GM12878 (cell line): ENCODE data around the gene PIK3C3. TPM values are rescaled to one million over a fixed set of nuclear protein-coding genes. Genes with fewer than 3 reads are reported as not detected.

Experiments used
- ATAC-seq: fragments of 200-7000 bp; cut with Tn5 transposase; 3 replicates; pipeline ENCODE4 v1.9.1; 2020; ENCODE audit warnings: mild to moderate bottlenecking, moderate library complexity
- BruUV-seq: library from RNA; stranded (reverse); fragments of 400-500 nt; replicated peaks from 2 replicates; lab custom pipeline; 2021; lab: Mats Ljungman, UMichigan
- CTCF ChIA-PET: fragments of 300-600 bp; sonication (Branson Sonifier 250); formaldehyde crosslinking; extraction: SDS; loops from one replicate; lab custom pipeline; 2021; ENCODE audit warnings: inconsistent platforms; lab: Yijun Ruan, JAX
- POLR2A ChIA-PET: fragments of 350-600 bp; formaldehyde crosslinking; extraction: SDS; loops from one replicate; lab custom pipeline; 2021; ENCODE audit warnings: inconsistent platforms; lab: Charles Lee
- RAD21 ChIA-PET: fragments of 300-600 bp; sonication (Branson Sonifier 250); formaldehyde crosslinking; loops from one replicate; lab custom pipeline; 2023; ENCODE audit warnings: antibody characterized with exemption; ENCODE audit not compliant: unreplicated experiment; lab: Charles Lee
- SMC1A ChIA-PET: fragments of 300-600 bp; sonication (Branson Sonifier 250); formaldehyde crosslinking; loops from one replicate; lab custom pipeline; 2023; ENCODE audit not compliant: unreplicated experiment, uncharacterized antibody; lab: Charles Lee
- DNase-seq: peaks from one replicate; pipeline ENCODE4 v3.0.0-alpha.2; 2011; ENCODE audit warnings: low read depth, low spot score
- FAIRE-seq: peaks from 3 replicates; lab custom pipeline; 2011; peaks lifted over from hg19 to GRCh38; lab: Jason Lieb, UNC
- H2AFZ ChIP-seq: 2 replicates; pipeline ENCODE4 v1.6.0; 2011; ENCODE audit warnings: low read depth, low read length, control low read depth; ENCODE audit not compliant: control insufficient read depth
- H3K27ac ChIP-seq: 2 replicates; pipeline ENCODE4 v1.5.1; 2011; ENCODE audit warnings: control low read depth; ENCODE audit not compliant: control insufficient read depth, insufficient read depth
- H3K27me3 ChIP-seq, 2 experiments: replicated peaks in 1 of 2; 2 replicates each; pipeline versions ENCODE4 v1.6.0 to v1.6.1; 2011; ENCODE audit warnings: low read length in 1 of 2; ENCODE audit not compliant: control insufficient read depth in 2 of 2, insufficient read depth in 2 of 2
- H3K36me3 ChIP-seq, 2 experiments: 2 replicates each; pipeline ENCODE4 v1.5.1; 2011; ENCODE audit warnings: low read length in 1 of 2; ENCODE audit not compliant: control insufficient read depth in 2 of 2, insufficient read depth in 2 of 2
- H3K4me1 ChIP-seq: 2 replicates; pipeline ENCODE4 v1.6.1; 2011; ENCODE audit warnings: mild to moderate bottlenecking, low read length, moderate library complexity, mixed read lengths; ENCODE audit not compliant: control insufficient read depth, insufficient read depth
- H3K4me2 ChIP-seq: 2 replicates; pipeline ENCODE4 v1.6.0; 2011; ENCODE audit warnings: control low read depth; ENCODE audit not compliant: control insufficient read depth, insufficient read depth
- H3K4me3 ChIP-seq: fragments of 200-600 bp; sonication (generic); 2 replicates; pipeline ENCODE4 v1.5.1; 2016
- H3K79me2 ChIP-seq: 2 replicates; pipeline ENCODE4 v1.6.0; 2011; ENCODE audit warnings: low read length; ENCODE audit not compliant: control insufficient read depth, insufficient read depth
- H3K9ac ChIP-seq: 2 replicates; pipeline ENCODE4 v1.8.0; 2011; ENCODE audit warnings: low read length, control low read depth, mixed read lengths; ENCODE audit not compliant: control insufficient read depth, insufficient read depth
- H3K9me3 ChIP-seq: replicated peaks from 3 replicates; pipeline ENCODE4 v1.5.1; 2011; ENCODE audit warnings: mild to moderate bottlenecking, low read length; ENCODE audit not compliant: control insufficient read depth, insufficient read depth
- H4K20me1 ChIP-seq: 2 replicates; pipeline ENCODE4 v1.6.0; 2011; ENCODE audit not compliant: control insufficient read depth, insufficient read depth
- CBFB ChIP-seq: IDR thresholded peaks from 2 replicates; pipeline ENCODE4 v1.6.1; 2016; ENCODE audit warnings: antibody characterized with exemption, low read depth
- CHD1 ChIP-seq: IDR thresholded peaks from 2 replicates; pipeline ENCODE4 v1.6.1; 2012; ENCODE audit warnings: low read depth, low read length, improper control_type of control experiment
- NFYB ChIP-seq: IDR thresholded peaks from 2 replicates; pipeline ENCODE4 v1.6.1; 2011; ENCODE audit warnings: low read depth, mild to moderate bottlenecking, low read length, improper control_type of control experiment, moderate library complexity; ENCODE audit not compliant: insufficient read depth
- RBBP5 ChIP-seq: fragments of 200-600 bp; sonication (generic); conservative IDR thresholded peaks from 2 replicates; pipeline ENCODE4 v1.6.1; 2016
- RCOR1 ChIP-seq: conservative IDR thresholded peaks from 2 replicates; pipeline ENCODE4 v1.6.1; 2012; ENCODE audit warnings: low read depth, low read length, improper control_type of control experiment
- SIN3A ChIP-seq: IDR thresholded peaks from 2 replicates; pipeline ENCODE4 v1.6.1; 2012; ENCODE audit warnings: low read depth, low read length, improper control_type of control experiment
- SMC3 ChIP-seq: IDR thresholded peaks from 2 replicates; pipeline ENCODE4 v1.6.1; 2011; ENCODE audit warnings: low read length, improper control_type of control experiment, borderline replicate concordance
- WRNIP1 ChIP-seq: IDR thresholded peaks from 2 replicates; pipeline ENCODE4 v1.6.1; 2011; ENCODE audit warnings: low read depth, low read length, improper control_type of control experiment, borderline replicate concordance
- WGBS: methylation state at CpG from one replicate; pipeline ENCODE4 v1.1.6; 2016; ENCODE audit warnings: low lambda C conversion rate; ENCODE audit not compliant: insufficient replicate concordance, insufficient coverage; ENCODE audit errors: missing lambda C conversion rate; 5-methylcytosine and 5-hydroxymethylcytosine counted together
- in situ Hi-C: fragments of 300-500 bp; cut with MboI; formaldehyde crosslinking; loops from 9 replicates; pipeline ENCODE4 v1.14.3; 2018; ENCODE audit warnings: mixed read lengths
- intact Hi-C: fragments of 100-400 bp; cut with micrococcal nuclease; formaldehyde crosslinking; loops from one replicate; pipeline ENCODE4 v1.14.2; 2022; ENCODE audit not compliant: unreplicated experiment
- polyA plus RNA-seq, 11 experiments: library from polyadenylated mRNA; depleted of rRNA in 4 of 11; unstranded in 6 of 11; stranded (reverse) in 5 of 11; fragments of >200 nt; fragmentation: Nextera tagmentation in 4 of 11; fragmentation: Illumina TruSeq in 1 of 11; extraction: Ambion mirVana in 4 of 11; extraction: Trizol in 1 of 11; gene quantifications; 1 replicate in 1 of 11; 2 replicates in 10 of 11; pipeline versions ENCODE4 v1.2.1 to v1.2.3, GENCODE V29; 2011 to 2016; ENCODE audit warnings: inconsistent platforms in 2 of 11, missing spikeins in 2 of 11, low read depth in 1 of 11
- total RNA-seq, 4 experiments: library from RNA; depleted of rRNA in 3 of 4; stranded (reverse); fragments of >200 nt in 3 of 4; fragmentation: Illumina TruSeq in 1 of 4; extraction: Trizol in 1 of 4; gene quantifications; 2 replicates each; pipeline versions ENCODE4 v1.2.1 to v1.2.3, GENCODE V29; 2013 to 2021
- TF ChIP-seq, protein P1 (sequence below): fragments of 450-650 bp; IDR thresholded peaks from 2 replicates; pipeline ENCODE4 v1.6.1; 2017; ENCODE audit warnings: mild to moderate bottlenecking
- TF ChIP-seq, protein P2 (sequence below): fragments of 450-650 bp; IDR thresholded peaks from 2 replicates; pipeline ENCODE4 v1.6.1; 2017; ENCODE audit warnings: low read depth, mild to moderate bottlenecking, moderate library complexity
- TF ChIP-seq, protein P3 (sequence below): fragments of 450-650 bp; IDR thresholded peaks from 2 replicates; pipeline ENCODE4 v1.6.1; 2018; ENCODE audit warnings: borderline replicate concordance, mild to moderate bottlenecking; ENCODE audit not compliant: partially characterized antibody
- TF ChIP-seq, protein P4 (sequence below): IDR thresholded peaks from 2 replicates; pipeline ENCODE4 v1.6.1; 2012; ENCODE audit warnings: low read depth, low read length, improper control_type of control experiment

The PIK3C3 gene
- total and polyA plus RNA-seq, 10 of the 15 experiments (the other 5 are each of a cell fraction or from before 2014, with no cell fraction given), result 14.4 to 131 (median 32.4) TPM

DNA sequence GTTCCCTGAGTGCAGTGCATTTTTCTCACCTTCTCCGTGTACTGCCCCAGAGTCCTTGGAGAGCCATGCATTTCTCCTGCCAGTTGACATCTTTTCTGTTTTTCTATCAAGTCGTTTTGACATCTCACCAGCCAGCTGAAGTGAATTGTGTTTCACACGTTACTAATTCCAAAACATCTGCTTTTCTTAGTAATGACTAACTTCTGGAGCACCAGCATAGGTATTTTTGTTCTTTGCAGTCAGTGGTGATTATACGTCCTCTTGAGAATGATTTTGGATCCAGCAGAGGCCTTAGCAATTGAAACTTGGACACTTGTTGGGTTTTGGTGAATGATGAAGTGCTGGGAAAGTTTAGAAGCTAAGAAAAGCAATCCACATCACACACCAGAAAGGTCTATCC, 112.5 kb downstream of the PIK3C3 start:
- Histone ChIP-seq H3K79me2 (no peaks in the 10 kb centered on the region), H2AFZ (no peak overlapping the region), H4K20me1 (no peaks in the 10 kb centered on the region), H3K4me2 (no peak overlapping the region), H3K36me3 (peaks cover 0 to 10% of the 10 kb centered on the region in 2 experiments; a peak in 2 of 4 replicates), H3K4me1 (no peaks in the 10 kb centered on the region), H3K9ac (no peak overlapping the region), H3K4me3 (no peak overlapping the region), H3K27ac (no peak overlapping the region), H3K9me3 (no peaks in the 10 kb centered on the region), H3K27me3 (no peaks in the 10 kb centered on the region)
- BruUV-seq, result no TSS peak
- ATAC-seq, result no peak
- ChIA-PET RAD21 (interaction anchor here (2.2 kb wide), 1 partner anchor 14 kb away, joined by 6 read pairs; no protein-coding TSS in a partner anchor), POLR2A (no interaction called here), SMC1A (interaction anchor here (0.8 to 1.4 kb wide), 2 partner anchors 14 kb away, joined by 3 to 4 read pairs; no protein-coding TSS in a partner anchor), CTCF (interaction anchor here (10.4 kb wide), 1 partner anchor 15 kb away, joined by 104 read pairs; no protein-coding TSS in a partner anchor)
- no peak for DNase-seq
- TF ChIP-seq CHD1 (no peak), NFYB (no peak), CBFB (no peak), RCOR1 (no peak), RBBP5 (no peak), SMC3 (no peak), WRNIP1 (no peak), SIN3A (no peak)
- TF ChIP-seq, protein P1, sequence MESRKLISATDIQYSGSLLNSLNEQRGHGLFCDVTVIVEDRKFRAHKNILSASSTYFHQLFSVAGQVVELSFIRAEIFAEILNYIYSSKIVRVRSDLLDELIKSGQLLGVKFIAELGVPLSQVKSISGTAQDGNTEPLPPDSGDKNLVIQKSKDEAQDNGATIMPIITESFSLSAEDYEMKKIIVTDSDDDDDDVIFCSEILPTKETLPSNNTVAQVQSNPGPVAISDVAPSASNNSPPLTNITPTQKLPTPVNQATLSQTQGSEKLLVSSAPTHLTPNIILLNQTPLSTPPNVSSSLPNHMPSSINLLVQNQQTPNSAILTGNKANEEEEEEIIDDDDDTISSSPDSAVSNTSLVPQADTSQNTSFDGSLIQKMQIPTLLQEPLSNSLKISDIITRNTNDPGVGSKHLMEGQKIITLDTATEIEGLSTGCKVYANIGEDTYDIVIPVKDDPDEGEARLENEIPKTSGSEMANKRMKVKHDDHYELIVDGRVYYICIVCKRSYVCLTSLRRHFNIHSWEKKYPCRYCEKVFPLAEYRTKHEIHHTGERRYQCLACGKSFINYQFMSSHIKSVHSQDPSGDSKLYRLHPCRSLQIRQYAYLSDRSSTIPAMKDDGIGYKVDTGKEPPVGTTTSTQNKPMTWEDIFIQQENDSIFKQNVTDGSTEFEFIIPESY, result no peak
- TF ChIP-seq, protein P2, sequence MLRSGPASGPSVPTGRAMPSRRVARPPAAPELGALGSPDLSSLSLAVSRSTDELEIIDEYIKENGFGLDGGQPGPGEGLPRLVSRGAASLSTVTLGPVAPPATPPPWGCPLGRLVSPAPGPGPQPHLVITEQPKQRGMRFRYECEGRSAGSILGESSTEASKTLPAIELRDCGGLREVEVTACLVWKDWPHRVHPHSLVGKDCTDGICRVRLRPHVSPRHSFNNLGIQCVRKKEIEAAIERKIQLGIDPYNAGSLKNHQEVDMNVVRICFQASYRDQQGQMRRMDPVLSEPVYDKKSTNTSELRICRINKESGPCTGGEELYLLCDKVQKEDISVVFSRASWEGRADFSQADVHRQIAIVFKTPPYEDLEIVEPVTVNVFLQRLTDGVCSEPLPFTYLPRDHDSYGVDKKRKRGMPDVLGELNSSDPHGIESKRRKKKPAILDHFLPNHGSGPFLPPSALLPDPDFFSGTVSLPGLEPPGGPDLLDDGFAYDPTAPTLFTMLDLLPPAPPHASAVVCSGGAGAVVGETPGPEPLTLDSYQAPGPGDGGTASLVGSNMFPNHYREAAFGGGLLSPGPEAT, result no peak
- TF ChIP-seq, protein P3, sequence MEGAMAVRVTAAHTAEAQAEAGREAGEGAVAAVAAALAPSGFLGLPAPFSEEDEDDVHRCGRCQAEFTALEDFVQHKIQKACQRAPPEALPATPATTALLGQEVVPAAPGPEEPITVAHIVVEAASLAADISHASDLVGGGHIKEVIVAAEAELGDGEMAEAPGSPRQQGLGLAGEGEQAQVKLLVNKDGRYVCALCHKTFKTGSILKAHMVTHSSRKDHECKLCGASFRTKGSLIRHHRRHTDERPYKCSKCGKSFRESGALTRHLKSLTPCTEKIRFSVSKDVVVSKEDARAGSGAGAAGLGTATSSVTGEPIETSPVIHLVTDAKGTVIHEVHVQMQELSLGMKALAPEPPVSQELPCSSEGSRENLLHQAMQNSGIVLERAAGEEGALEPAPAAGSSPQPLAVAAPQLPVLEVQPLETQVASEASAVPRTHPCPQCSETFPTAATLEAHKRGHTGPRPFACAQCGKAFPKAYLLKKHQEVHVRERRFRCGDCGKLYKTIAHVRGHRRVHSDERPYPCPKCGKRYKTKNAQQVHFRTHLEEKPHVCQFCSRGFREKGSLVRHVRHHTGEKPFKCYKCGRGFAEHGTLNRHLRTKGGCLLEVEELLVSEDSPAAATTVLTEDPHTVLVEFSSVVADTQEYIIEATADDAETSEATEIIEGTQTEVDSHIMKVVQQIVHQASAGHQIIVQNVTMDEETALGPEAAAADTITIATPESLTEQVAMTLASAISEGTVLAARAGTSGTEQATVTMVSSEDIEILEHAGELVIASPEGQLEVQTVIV, result no peak
- TF ChIP-seq, protein P4, sequence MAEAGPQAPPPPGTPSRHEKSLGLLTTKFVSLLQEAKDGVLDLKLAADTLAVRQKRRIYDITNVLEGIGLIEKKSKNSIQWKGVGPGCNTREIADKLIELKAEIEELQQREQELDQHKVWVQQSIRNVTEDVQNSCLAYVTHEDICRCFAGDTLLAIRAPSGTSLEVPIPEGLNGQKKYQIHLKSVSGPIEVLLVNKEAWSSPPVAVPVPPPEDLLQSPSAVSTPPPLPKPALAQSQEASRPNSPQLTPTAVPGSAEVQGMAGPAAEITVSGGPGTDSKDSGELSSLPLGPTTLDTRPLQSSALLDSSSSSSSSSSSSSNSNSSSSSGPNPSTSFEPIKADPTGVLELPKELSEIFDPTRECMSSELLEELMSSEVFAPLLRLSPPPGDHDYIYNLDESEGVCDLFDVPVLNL, result no peak
- no peak for FAIRE-seq
- intact Hi-C loops (no loop called here), in situ Hi-C loops (no loop called here)
- WGBS, result 58% methylated on average over 4 of the region's 4 CpGs
